Measurements from ENCODE around the gene CTNND2.

Gene CTNND2

DNA sequence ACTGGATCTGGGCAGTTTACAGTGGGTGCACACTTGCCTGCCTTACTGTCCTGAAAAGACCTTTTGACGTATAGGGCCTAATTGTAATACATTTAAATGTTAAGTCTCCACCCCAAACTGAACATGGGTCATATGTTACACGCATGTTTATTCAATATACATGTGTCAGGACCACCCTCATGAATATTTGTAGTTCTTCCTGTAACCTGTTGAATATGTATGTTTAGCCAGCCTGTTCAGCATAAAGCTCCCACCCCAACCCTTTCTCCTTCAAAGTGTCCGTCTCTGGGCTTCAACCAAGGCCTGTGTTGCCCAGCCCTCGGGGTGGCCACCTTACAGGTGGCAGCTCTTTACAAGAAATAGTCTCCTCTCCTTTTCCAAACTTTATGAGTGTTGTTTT, 962.3 kb downstream of the CTNND2 start:
- TF ChIP-seq, protein P1, sequence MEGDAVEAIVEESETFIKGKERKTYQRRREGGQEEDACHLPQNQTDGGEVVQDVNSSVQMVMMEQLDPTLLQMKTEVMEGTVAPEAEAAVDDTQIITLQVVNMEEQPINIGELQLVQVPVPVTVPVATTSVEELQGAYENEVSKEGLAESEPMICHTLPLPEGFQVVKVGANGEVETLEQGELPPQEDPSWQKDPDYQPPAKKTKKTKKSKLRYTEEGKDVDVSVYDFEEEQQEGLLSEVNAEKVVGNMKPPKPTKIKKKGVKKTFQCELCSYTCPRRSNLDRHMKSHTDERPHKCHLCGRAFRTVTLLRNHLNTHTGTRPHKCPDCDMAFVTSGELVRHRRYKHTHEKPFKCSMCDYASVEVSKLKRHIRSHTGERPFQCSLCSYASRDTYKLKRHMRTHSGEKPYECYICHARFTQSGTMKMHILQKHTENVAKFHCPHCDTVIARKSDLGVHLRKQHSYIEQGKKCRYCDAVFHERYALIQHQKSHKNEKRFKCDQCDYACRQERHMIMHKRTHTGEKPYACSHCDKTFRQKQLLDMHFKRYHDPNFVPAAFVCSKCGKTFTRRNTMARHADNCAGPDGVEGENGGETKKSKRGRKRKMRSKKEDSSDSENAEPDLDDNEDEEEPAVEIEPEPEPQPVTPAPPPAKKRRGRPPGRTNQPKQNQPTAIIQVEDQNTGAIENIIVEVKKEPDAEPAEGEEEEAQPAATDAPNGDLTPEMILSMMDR (IDR thresholded peaks at IDR 0.05): no peak

DNA sequence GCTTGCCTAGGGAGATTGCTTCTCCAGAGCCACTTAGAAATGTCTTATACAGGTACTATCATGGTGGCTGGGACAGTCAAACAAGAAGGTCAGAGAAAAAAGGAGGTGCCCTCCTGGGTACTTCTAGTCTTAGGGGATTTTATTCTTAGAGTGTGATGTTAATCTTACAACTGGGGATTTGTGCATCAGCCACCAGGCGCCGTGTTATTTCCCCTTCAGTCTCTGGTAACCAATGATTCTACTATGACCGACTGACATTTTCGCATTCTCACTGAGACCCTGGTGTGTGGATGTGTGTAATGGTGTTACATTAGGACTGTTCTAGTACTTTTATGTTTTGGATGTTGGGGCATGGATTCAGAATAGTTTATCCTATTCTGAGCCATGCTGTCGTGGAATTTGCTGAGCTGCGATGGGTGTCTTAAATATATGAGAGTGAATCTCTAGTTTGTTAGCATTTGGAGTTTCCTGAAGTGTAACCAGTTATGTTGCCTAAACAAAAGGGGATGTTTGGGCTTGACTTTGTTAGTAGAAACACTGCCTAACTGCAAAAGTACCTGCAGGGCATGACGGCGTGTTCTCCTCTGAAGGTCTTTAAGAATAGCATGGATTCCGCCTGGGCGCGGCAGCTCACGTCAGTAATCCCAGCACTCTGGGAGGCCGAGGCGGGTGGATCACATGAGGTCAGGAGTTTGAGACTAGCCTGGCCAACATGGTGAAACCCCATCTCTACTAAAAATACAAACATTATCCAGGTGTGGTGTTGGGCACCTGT, 968.0 kb downstream of the CTNND2 start:
- TF ChIP-seq, protein P1 (IDR thresholded peaks at IDR 0.05): no peak

DNA sequence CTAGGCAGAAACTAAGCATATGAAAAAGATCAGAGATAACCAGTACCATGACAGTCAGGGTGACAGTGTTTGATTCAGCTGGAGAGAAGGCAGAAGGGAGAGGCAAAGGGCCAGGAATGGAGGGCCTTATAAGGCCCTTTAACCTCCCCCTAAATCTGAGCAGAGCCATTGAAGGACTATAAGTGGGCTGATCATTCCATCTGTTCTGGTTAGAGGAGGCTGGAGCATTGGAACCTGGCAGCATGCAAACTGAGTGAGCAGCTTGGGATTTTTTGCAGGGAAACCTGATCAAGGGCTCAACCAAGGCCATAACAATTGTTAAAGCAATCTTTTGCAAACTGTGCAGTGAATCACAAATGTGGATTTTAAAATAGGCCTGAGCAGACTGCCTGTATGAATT, 968.7 kb downstream of the CTNND2 start:
- TF ChIP-seq, protein P1 (IDR thresholded peaks at IDR 0.05): no peak

DNA sequence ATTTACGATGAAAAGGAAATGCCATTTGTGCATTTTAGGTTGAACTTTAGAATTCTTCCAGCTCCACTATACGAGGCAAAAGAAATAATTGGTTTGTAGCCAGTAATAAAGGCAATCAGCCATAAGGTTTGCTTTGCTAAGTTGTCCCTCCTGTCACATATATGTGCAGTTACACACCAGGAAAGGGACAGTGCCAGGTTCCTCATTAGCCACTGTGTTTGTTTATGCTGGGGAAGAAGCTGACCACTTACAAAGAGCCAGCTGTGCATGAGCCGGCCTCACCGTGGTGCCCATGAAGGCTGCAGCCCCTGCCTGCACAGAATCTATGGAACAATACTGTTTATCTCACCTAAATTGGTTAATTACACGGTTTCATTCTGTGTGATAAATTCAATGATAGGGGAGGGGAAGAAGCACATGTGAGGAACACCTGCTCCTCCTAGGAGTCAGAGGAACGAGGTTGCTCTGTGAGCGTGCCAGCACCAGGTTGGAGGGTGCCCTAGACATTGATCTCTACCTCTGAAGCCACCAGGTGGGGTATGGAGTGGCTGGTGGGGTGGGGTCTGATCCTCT, 969.4 kb downstream of the CTNND2 start:
- TF ChIP-seq, protein P1 (IDR thresholded peaks at IDR 0.05): no peak

DNA sequence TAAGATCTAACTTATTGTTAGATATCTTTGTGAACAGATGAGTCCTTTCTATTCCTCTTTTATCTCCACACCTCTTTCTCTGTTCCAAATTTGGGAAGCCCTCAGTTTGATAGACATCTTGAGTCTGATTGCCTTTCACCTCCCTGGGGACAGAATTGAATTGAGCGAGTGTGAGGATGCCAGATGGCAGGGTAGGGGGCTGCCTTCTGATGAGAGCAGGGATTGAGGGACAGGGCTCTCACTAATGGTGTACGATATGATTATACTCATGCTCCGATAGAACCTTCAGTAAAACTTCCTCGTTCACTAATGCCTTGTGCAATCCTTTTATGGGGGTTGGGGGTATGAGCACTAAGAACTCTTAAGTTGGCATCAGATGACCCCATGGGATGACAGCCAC, 971.1 kb downstream of the CTNND2 start:
- TF ChIP-seq, protein P1 (IDR thresholded peaks at IDR 0.05): no peak

DNA sequence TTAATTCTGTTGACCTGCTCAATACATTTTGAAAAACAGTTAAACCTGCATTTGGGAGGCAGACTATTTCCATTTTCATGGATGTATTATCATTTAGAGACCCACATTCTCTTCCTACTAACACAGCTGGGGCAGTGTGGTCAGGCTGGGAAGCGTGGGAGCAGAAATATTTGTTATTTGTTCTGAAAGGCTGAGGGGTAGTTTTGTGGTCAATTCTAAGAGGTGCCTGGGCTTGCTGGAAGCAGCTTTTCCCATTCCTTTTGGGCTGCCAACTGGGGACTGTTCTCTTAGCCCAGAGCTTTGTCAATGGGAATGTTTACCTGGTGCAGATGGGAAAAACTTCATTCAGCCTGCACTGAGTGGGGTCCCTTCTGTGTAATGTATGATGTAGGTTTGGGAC, 971.8 kb downstream of the CTNND2 start:
- TF ChIP-seq, protein P1 (IDR thresholded peaks at IDR 0.05): no peak

DNA sequence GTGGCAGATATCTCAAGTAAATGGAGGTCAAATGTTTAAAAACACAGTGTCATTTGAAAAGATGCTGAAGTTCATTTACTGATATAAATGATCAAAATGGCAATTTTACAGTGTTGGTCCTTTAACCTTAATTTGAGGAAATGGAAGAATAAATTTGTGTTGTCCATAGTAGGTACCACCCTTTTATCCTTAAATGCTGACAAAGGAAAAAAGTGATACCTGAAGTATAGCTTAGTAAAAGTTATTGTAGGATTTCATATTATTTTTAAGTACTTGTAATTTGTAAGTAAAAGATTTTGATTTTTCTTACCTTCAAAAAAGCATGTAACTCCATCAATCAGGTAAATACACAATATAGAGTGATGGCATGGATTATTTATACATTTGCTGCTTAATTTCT, 976.6 kb downstream of the CTNND2 start:
- TF ChIP-seq, protein P1 (IDR thresholded peaks at IDR 0.05): no peak

All from LNCAP (cell line).